SK-N-SH treated with all-trans-retinoic acid at 6 μM for 48 hours (cell line): ENCODE results near the gene NDUFA1.
"Not testable (repeated sequence)": the region's sequence is repeated elsewhere in the genome, so short reads cannot be mapped to it uniquely, and the experiment has no call there.

ENCODE experiments used
- ATAC-seq: fragments of 200-7000 bp; cut with Tn5 transposase; 3 replicates; pipeline ENCODE4 v1.9.1; 2020; ENCODE audit warnings: mild to moderate bottlenecking, moderate library complexity
- ARNTL ChIP-seq: fragments of 450-650 bp; formaldehyde crosslinking; IDR thresholded peaks from 2 replicates; pipeline ENCODE4 v1.5.0; 2020; ENCODE audit warnings: low read depth, mild to moderate bottlenecking, moderate library complexity, borderline replicate concordance
- BACH2 ChIP-seq: fragments of 250-450 bp; sonication (Bioruptor Pico); IDR thresholded peaks from 2 replicates; pipeline ENCODE4 v1.9.0; 2021; ENCODE audit warnings: mild to moderate bottlenecking, borderline replicate concordance
- CREB5 ChIP-seq: fragments of 250-450 bp; sonication (Bioruptor Pico); IDR thresholded peaks from 2 replicates; pipeline ENCODE4 v1.5.1; 2020; ENCODE audit warnings: low read depth, mild to moderate bottlenecking, moderate library complexity
- CSDC2 ChIP-seq: fragments of 250-450 bp; sonication (Bioruptor Pico); IDR thresholded peaks from 2 replicates; pipeline ENCODE4 v1.5.0; 2020; ENCODE audit warnings: mild to moderate bottlenecking, moderate library complexity
- CSRNP3 ChIP-seq: fragments of 250-450 bp; sonication (Bioruptor Pico); IDR thresholded peaks from 2 replicates; pipeline ENCODE4 v1.5.1; 2021; ENCODE audit warnings: mild to moderate bottlenecking, moderate library complexity
- ESRRG ChIP-seq: fragments of 250-450 bp; sonication (Bioruptor Pico); IDR thresholded peaks from 2 replicates; pipeline ENCODE4 v1.6.1; 2021; ENCODE audit warnings: mild to moderate bottlenecking
- GLIS3 ChIP-seq: fragments of 250-450 bp; sonication (Bioruptor Pico); IDR thresholded peaks from 2 replicates; pipeline ENCODE4 v1.5.0; 2020; ENCODE audit warnings: mild to moderate bottlenecking, moderate library complexity
- ISL1 ChIP-seq: fragments of 250-450 bp; sonication (Bioruptor Pico); IDR thresholded peaks from 2 replicates; pipeline ENCODE4 v2.1.2; 2022; ENCODE audit warnings: mild to moderate bottlenecking, moderate library complexity
- PATZ1 ChIP-seq: fragments of 250-450 bp; sonication (Bioruptor Pico); IDR thresholded peaks from 2 replicates; pipeline ENCODE4 v1.8.0; 2020; ENCODE audit warnings: mild to moderate bottlenecking, moderate library complexity, borderline replicate concordance
- POU6F1 ChIP-seq: fragments of 250-450 bp; sonication (Bioruptor Pico); IDR thresholded peaks from 2 replicates; pipeline ENCODE4 v1.8.0; 2021; ENCODE audit warnings: low read depth, mild to moderate bottlenecking, moderate library complexity, borderline replicate concordance
- PPARA ChIP-seq: fragments of 250-450 bp; sonication (Bioruptor Pico); IDR thresholded peaks from 2 replicates; pipeline ENCODE4 v1.5.0; 2020; ENCODE audit warnings: mild to moderate bottlenecking, borderline replicate concordance
- RARB ChIP-seq: fragments of 250-450 bp; sonication (Bioruptor Pico); IDR thresholded peaks from 2 replicates; pipeline ENCODE4 v1.8.0; 2021; ENCODE audit warnings: mild to moderate bottlenecking, moderate library complexity
- SNAI2 ChIP-seq: fragments of 250-450 bp; sonication (Bioruptor Pico); IDR thresholded peaks from 2 replicates; pipeline ENCODE4 v1.5.0; 2020; ENCODE audit warnings: mild to moderate bottlenecking, moderate library complexity
- TCF4 ChIP-seq: fragments of 250-450 bp; sonication (Bioruptor Pico); IDR thresholded peaks from 2 replicates; pipeline ENCODE4 v1.8.0; 2021; ENCODE audit warnings: mild to moderate bottlenecking, moderate library complexity, borderline replicate concordance
- TOX ChIP-seq: fragments of 250-450 bp; sonication (Bioruptor Pico); IDR thresholded peaks from 2 replicates; pipeline ENCODE4 v1.8.0; 2021; ENCODE audit warnings: mild to moderate bottlenecking, moderate library complexity, borderline replicate concordance
- ZC3H10 ChIP-seq: fragments of 250-450 bp; sonication (Bioruptor Pico); IDR thresholded peaks from 2 replicates; pipeline ENCODE4 v1.5.1; 2021; ENCODE audit warnings: mild to moderate bottlenecking, moderate library complexity
- ZFP3 ChIP-seq: fragments of 250-450 bp; sonication (Bioruptor Pico); IDR thresholded peaks from 2 replicates; pipeline ENCODE4 v1.5.0; 2020; ENCODE audit warnings: mild to moderate bottlenecking, moderate library complexity
- ZFP30 ChIP-seq: fragments of 450-650 bp; formaldehyde crosslinking; IDR thresholded peaks from 2 replicates; pipeline ENCODE4 v1.5.0; 2022; ENCODE audit warnings: mild to moderate bottlenecking, moderate library complexity
- ZNF70 ChIP-seq: fragments of 450-650 bp; formaldehyde crosslinking; IDR thresholded peaks from 2 replicates; pipeline ENCODE4 v1.5.0; 2020; ENCODE audit warnings: mild to moderate bottlenecking, moderate library complexity
- ZNF8 ChIP-seq: fragments of 450-650 bp; formaldehyde crosslinking; IDR thresholded peaks from 2 replicates; pipeline ENCODE4 v1.5.0; 2020; ENCODE audit warnings: mild to moderate bottlenecking, moderate library complexity

NDUFA1 gene

GRCh38 chrX:119871599-119872395 lies at the start of gene NDUFA1, which contains the start of gene RNF113A:
TSS of gene NDUFA1 (plus strand) at chrX:119871832. CDS start at chrX:119871912, 80 bp downstream.
TSS of gene RNF113A (minus strand) at chrX:119871733. CDS start at chrX:119871613, 120 bp downstream.
- peak; percentile 96 for ATAC-seq
- TF ChIP-seq ESRRG = no peak
- TF ChIP-seq ZNF8 (CRISPR knock-in tag) = no peak
- no peak for TF ChIP-seq POU6F1 (CRISPR knock-in tag)
- TF ChIP-seq RARB (CRISPR knock-in tag) = no peak
- no peak for TF ChIP-seq CSDC2

GRCh38 chrX:119824221-119824620 lies 47.4 kb upstream of the NDUFA1 start:
- ATAC-seq = not testable (repeated sequence)

- no peak for TF ChIP-seq TCF4 (CRISPR knock-in tag)
- no peak for TF ChIP-seq CSRNP3 (CRISPR knock-in tag)
- TF ChIP-seq BACH2 (CRISPR knock-in tag) = no peak
- no peak for TF ChIP-seq ZFP3 (CRISPR knock-in tag)
- TF ChIP-seq PATZ1 (CRISPR knock-in tag) = no peak
- TF ChIP-seq RARB (CRISPR knock-in tag) = no peak
- TF ChIP-seq CREB5 = no peak
- TF ChIP-seq ZNF70 = no peak
- TF ChIP-seq GLIS3 (CRISPR knock-in tag) = no peak
- no peak for TF ChIP-seq ARNTL
- no peak for TF ChIP-seq ZNF8 (CRISPR knock-in tag)
- TF ChIP-seq ZFP30 (CRISPR knock-in tag) = no peak
- TF ChIP-seq, all 23 proteins: peak for 0
- no peak for ATAC-seq
Observed at GRCh38 chrX:119826399-119826959, 45.2 kb upstream of the NDUFA1 start.

GRCh38 chrX:119828446-119828845 lies 43.2 kb upstream of the NDUFA1 start:
- no peak for TF ChIP-seq SNAI2 (CRISPR knock-in tag)
- no peak for TF ChIP-seq ISL1
- no peak for TF ChIP-seq ZFP30 (CRISPR knock-in tag)
- TF ChIP-seq RARB (CRISPR knock-in tag) = no peak
- no peak for TF ChIP-seq PPARA (CRISPR knock-in tag)
- TF ChIP-seq ZNF70 = no peak
- TF ChIP-seq CREB5 = no peak
- no peak for TF ChIP-seq ZC3H10 (CRISPR knock-in tag)
- TF ChIP-seq TOX (CRISPR knock-in tag) = no peak
- no peak for TF ChIP-seq PATZ1 (CRISPR knock-in tag)
- no peak for ATAC-seq
